Uterus (tissue), 4 donors: Measurements from ENCODE around the gene MYO9A. TPM values are rescaled to one million over a fixed set of nuclear protein-coding genes. Genes with fewer than 3 reads are reported as not detected.

Experiments
- DNase-seq, 2 donors: peaks; one replicate each; pipeline ENCODE4 v3.0.0-alpha.2; 2019 to 2020
- H3K27ac ChIP-seq, 2 donors: fragments of 200-600 bp; sonication (generic); 1 replicate in 1 of 2; 2 replicates in 1 of 2; pipeline ENCODE4 v1.5.1; 2016 to 2018
- H3K27me3 ChIP-seq, 2 donors: fragments of 200-600 bp; sonication (generic); one replicate each; pipeline ENCODE4 v1.5.1; 2018 to 2019; ENCODE audit warnings: control low read depth in 1 of 2
- H3K36me3 ChIP-seq, 2 donors: fragments of 200-600 bp; sonication (generic); one replicate each; pipeline ENCODE4 v1.5.1; 2019; ENCODE audit warnings: control low read depth in 1 of 2
- H3K4me1 ChIP-seq, 2 donors: fragments of 200-600 bp; sonication (generic); one replicate each; pipeline ENCODE4 v1.5.1; 2018 to 2019; ENCODE audit warnings: control low read depth in 1 of 2
- H3K4me3 ChIP-seq, 2 donors: fragments of 200-600 bp; sonication (generic); 1 replicate in 1 of 2; 2 replicates in 1 of 2; pipeline ENCODE4 v1.5.1; 2018 to 2019; ENCODE audit warnings: mild to moderate bottlenecking in 1 of 2
- H3K9me3 ChIP-seq, 2 donors: fragments of 200-600 bp; sonication (generic); one replicate each; pipeline ENCODE4 v1.5.1; 2019; ENCODE audit warnings: control low read depth in 1 of 2
- POLR2A ChIP-seq, 2 donors: fragments of 450-650 bp; IDR thresholded peaks; one replicate each; pipeline ENCODE4 v1.6.1; 2016; ENCODE audit warnings: antibody characterized with exemption in 2 of 2, mild to moderate bottlenecking in 1 of 2, moderate library complexity in 1 of 2
- intact Hi-C: fragments of 100-400 bp; cut with DNase I; formaldehyde crosslinking; loops from one replicate; pipeline ENCODE4 v1.15.1; 2023; ENCODE audit warnings: low total_unique reads
- total RNA-seq, 4 donors: library from RNA; depleted of rRNA in 3 of 4; stranded (reverse); fragments of >200 nt in 3 of 4; gene quantifications; one replicate each; pipeline versions ENCODE4 v1.1.0 to v1.2.4, GENCODE V29; 2014 to 2023
- TF ChIP-seq, protein P1 (sequence below), 4 experiments: fragments of 200-600 bp in 2 of 4; fragments of 450-650 bp in 2 of 4; sonication (generic) in 2 of 4; IDR thresholded peaks; one replicate each; pipeline ENCODE4 v1.5.1; 2016 to 2019; ENCODE audit warnings: antibody characterized with exemption in 4 of 4, mild to moderate bottlenecking in 2 of 4, moderate library complexity in 1 of 4
- donor health status: DM: yes; HTN: yes; CAD: no.

The MYO9A gene
- total RNA-seq, 4 donors from 2014 or later = 45.6 to 141 (median 90.0) TPM

DNA sequence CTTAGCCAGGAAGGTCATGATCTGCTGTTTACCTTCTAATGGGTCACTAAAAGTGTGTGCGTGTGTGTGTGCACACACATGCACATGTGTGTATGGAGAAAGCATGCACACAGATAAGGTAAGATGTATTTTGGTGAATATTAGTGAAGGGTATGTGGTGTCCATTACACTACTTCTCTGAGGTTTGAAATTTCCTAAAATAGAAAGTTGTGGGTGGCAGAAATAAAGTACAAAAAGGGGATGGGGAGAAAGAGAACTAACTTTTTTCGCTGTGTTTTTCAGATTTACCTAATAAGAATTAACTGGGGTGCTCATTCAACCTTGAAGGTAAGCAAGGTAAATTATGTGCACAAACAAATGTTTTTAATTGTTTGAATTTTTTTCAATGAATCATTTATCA, 332.0 kb downstream of the MYO9A start:
- no peak for TF ChIP-seq POLR2A (IDR thresholded peaks at IDR 0.05)
- TF ChIP-seq, protein P1, sequence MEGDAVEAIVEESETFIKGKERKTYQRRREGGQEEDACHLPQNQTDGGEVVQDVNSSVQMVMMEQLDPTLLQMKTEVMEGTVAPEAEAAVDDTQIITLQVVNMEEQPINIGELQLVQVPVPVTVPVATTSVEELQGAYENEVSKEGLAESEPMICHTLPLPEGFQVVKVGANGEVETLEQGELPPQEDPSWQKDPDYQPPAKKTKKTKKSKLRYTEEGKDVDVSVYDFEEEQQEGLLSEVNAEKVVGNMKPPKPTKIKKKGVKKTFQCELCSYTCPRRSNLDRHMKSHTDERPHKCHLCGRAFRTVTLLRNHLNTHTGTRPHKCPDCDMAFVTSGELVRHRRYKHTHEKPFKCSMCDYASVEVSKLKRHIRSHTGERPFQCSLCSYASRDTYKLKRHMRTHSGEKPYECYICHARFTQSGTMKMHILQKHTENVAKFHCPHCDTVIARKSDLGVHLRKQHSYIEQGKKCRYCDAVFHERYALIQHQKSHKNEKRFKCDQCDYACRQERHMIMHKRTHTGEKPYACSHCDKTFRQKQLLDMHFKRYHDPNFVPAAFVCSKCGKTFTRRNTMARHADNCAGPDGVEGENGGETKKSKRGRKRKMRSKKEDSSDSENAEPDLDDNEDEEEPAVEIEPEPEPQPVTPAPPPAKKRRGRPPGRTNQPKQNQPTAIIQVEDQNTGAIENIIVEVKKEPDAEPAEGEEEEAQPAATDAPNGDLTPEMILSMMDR (IDR thresholded peaks at IDR 0.05) = no peak
- no peaks in the 10 kb centered on the region for H3K4me1 ChIP-seq
- H3K36me3 ChIP-seq = no peaks in the 10 kb centered on the region
- no peak for DNase-seq
- no peak overlapping the region for H3K27ac ChIP-seq
- no peaks in the 10 kb centered on the region for H3K27me3 ChIP-seq
- intact Hi-C loops = no loop called here
- no peaks in the 10 kb centered on the region for H3K9me3 ChIP-seq
- no peak overlapping the region for H3K4me3 ChIP-seq

DNA sequence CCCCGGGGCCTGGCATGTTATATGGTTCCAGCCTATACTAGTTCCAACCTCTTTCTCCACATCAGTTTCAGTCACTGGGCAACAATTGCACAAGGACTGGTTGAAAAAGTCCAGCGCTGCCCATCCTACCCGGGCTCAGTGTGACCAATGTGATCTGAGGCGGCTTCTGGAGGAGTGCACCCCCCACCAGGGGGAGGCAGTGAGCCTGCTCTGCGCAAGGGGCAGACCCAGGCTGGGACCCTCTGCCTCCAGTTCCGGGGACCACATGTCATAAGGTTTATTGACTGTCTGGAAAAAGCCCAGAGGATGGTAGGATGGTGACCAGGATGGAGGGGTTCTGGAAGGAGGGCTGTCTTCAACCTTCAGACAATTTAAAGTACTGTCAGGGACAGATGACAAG, 333.2 kb downstream of the MYO9A start:
- intact Hi-C loops = no loop called here
- TF ChIP-seq, protein P1 (IDR thresholded peaks at IDR 0.05) = no peak
- TF ChIP-seq POLR2A (IDR thresholded peaks at IDR 0.05) = no peak
- no peak for DNase-seq

DNA sequence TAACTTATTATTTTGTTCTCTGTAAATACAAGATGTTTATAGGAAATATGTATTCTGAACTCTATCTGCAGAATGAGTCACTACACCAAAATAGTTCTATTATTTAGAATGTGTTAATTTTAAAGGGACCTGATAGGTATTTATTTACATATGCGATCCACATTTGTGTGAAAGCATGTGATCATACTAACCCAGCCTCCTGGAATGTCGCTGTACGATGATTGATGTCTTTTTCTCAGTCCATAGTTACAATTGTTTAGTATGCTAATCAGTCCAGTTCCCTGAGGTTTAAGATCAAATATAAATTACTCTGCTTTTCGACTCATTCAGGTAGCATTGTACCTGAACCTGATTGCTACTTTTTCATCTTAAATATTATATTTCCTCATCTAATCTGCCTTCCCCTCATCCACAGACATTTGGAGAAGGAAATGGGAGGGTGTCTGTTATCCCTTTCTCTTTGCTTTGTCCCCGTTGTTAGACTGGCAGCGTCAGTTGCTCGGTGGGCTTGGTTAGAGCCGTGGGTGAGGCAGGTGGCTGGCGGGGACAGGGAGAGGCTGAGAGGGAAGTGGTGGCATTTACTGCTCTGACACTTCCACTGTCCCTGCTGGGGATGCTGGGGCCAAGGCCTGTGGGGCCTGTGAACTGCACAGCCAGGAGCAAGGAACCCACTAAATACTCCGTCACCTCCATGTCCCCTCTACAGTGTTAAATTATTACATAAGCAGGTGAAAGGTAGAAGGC, 335.4 kb downstream of the MYO9A start:
- H3K4me3 ChIP-seq = no peak overlapping the region
- TF ChIP-seq POLR2A (IDR thresholded peaks at IDR 0.05) = no peak
- TF ChIP-seq, protein P1 (IDR thresholded peaks at IDR 0.05) = no peak
- H3K27ac ChIP-seq = no peak overlapping the region
- H3K9me3 ChIP-seq = no peaks in the 10 kb centered on the region
- H3K4me1 ChIP-seq = no peaks in the 10 kb centered on the region
- no peak for DNase-seq
- no peaks in the 10 kb centered on the region for H3K36me3 ChIP-seq
- intact Hi-C loops = no loop called here
- H3K27me3 ChIP-seq = no peaks in the 10 kb centered on the region

More for the DNA sequence above, 333.2 kb downstream of the MYO9A start:
- H3K27me3 ChIP-seq = no peaks in the 10 kb centered on the region
- H3K27ac ChIP-seq = no peak overlapping the region
- no peaks in the 10 kb centered on the region for H3K4me1 ChIP-seq
- no peak overlapping the region for H3K4me3 ChIP-seq
- H3K9me3 ChIP-seq = no peaks in the 10 kb centered on the region
- H3K36me3 ChIP-seq = no peaks in the 10 kb centered on the region

DNA sequence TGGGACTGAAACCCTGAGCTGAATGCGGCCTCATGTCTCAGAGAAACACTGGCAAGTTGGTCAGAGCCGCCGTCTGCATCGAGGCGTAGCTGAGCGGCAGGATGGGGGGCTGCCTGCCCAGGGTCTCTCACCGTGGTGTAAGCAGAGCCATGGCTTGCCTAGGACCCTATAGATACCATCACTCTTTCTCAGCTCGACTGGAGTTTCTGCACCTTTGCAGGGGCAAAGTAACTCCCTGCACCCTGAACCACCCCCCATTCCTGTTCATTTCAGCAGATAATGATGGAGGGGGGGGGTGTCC, 336.0 kb downstream of the MYO9A start:
- no peak overlapping the region for H3K4me3 ChIP-seq
- TF ChIP-seq, protein P1 (IDR thresholded peaks at IDR 0.05) = no peak
- no peak for TF ChIP-seq POLR2A (IDR thresholded peaks at IDR 0.05)
- no peaks in the 10 kb centered on the region for H3K9me3 ChIP-seq
- DNase-seq = no peak
- no peaks in the 10 kb centered on the region for H3K4me1 ChIP-seq
- no peak overlapping the region for H3K27ac ChIP-seq
- no peaks in the 10 kb centered on the region for H3K27me3 ChIP-seq
- intact Hi-C loops = no loop called here
- H3K36me3 ChIP-seq = no peaks in the 10 kb centered on the region

DNA sequence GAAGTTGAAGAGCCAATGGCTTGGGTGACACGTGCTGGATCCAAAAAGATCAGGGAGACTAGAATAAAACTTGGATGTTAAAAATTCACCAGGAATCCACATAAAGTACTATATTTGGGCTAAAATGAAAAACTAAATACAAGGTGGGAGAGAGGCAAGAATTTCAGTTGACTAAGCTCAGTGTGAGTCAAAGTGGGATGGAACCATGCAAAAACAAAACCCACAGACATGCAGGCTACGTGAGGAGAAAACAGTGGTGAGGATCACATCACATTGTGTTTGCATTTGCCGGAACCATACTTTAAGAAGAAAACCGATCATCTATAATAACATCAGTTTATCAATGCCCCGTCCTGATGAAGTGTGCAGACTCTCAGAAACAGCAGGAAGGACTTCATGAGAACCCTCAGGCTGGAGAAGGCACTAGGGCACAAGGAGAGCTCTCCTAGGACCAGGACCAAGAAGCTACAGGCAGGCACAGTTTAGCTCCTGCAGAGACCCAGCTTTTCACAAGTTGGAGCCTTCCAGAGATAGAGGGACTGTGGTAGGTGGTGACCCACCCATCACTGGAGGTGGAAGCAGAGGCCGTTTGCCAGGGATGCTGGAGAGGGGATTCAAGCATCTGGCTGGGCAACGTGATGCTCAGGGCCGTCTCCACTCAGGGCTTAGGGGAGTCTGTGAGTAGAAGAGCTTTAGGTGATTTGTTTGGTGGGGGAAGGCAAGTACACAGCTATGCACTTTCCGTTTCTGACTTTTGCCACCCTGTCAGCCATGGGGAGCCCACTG, 336.6 kb downstream of the MYO9A start:
- no peak for TF ChIP-seq POLR2A (IDR thresholded peaks at IDR 0.05)
- TF ChIP-seq, protein P1 (IDR thresholded peaks at IDR 0.05) = no peak
- intact Hi-C loops = no loop called here
- no peak overlapping the region for H3K4me3 ChIP-seq
- no peak overlapping the region for H3K27ac ChIP-seq
- H3K9me3 ChIP-seq = no peaks in the 10 kb centered on the region
- H3K36me3 ChIP-seq = no peaks in the 10 kb centered on the region
- no peaks in the 10 kb centered on the region for H3K4me1 ChIP-seq
- no peaks in the 10 kb centered on the region for H3K27me3 ChIP-seq
- DNase-seq = no peak
